Activated naive CD4-positive, alpha-beta T cell treated with anti-CD3 and anti-CD28 coated beads, Interleukin-2, amount 50 U/mL, for 72 hours (primary cell): Measurements from ENCODE around the gene HCFC2. TPM values are rescaled to one million over a fixed set of nuclear protein-coding genes. Genes with fewer than 3 reads are reported as not detected.
A peak's percentile ranks its signal among the peaks of the same experiment; 100 is the strongest.
"Not testable (repeated sequence)": the region's sequence is repeated elsewhere in the genome, so short reads cannot be mapped to it uniquely, and the experiment has no call there.

Source experiments
- ATAC-seq, 2 donors: fragments of 150-1000 bp; cut with Tn5 transposase; 2 replicates each; pipeline ENCODE4 v1.10.0; 2021; ENCODE audit warnings: mild to moderate bottlenecking in 2 of 2, moderate library complexity in 2 of 2
- DNase-seq, 2 donors: peaks; one replicate each; pipeline ENCODE4 v3.0.0; 2021 to 2022; ENCODE audit warnings: low spot score in 2 of 2
- H3K27ac Mint-ChIP-seq, 2 donors: one replicate each; pipeline ENCODE4 v1.8.0; 2022; ENCODE audit warnings: mild to moderate bottlenecking in 2 of 2, mixed read lengths in 2 of 2
- H3K36me3 Mint-ChIP-seq, 2 donors: one replicate each; pipeline ENCODE4 v1.8.0; 2022; ENCODE audit warnings: mixed read lengths in 2 of 2
- H3K9me3 Mint-ChIP-seq, 2 donors: one replicate each; pipeline ENCODE4 v1.8.0; 2022; ENCODE audit warnings: mixed read lengths in 2 of 2
- total RNA-seq, 2 donors: library from RNA; stranded (reverse); gene quantifications; one replicate each; pipeline ENCODE4 v1.2.3, GENCODE V29; 2022

Gene HCFC2
- total RNA-seq, 2 donors from 2014 or later, result 6.9 to 16.0 TPM

GRCh38 chr12:104094284-104094683 lies 30.0 kb downstream of the HCFC2 start:
- Mint-ChIP-seq H3K9me3 (no peaks in the 10 kb centered on the region), H3K36me3 (peaks cover 0 to 11% of the 10 kb centered on the region in 2 donors), H3K27ac (no peak overlapping the region)
- DNase-seq (no peak), ATAC-seq (no peak)

DNA sequence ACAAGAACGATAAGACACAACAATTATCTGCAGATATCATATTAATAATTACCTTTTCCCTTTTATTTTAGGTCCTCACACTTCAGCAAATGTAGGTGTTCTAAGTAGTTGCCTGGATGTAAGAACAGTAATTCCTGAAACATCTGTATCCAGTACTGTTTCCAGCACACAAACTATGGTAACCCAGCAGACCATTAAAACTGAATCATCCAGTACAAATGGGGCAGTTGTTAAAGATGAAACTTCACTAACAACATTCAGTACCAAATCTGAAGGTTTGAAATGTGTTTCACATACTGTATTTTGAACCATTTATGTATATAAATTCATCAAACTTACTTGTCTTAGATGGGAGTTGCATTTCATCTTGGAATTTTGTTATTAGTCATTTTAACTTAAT lies 31.0 kb downstream of the HCFC2 start:
- DNase-seq, result no peak
- Mint-ChIP-seq H3K27ac (no peak overlapping the region), H3K36me3 (peaks cover 0 to 11% of the 10 kb centered on the region in 2 donors), H3K9me3 (no peaks in the 10 kb centered on the region)
- peak in 1 of 2 donors; percentile 76 for ATAC-seq

GRCh38 chr12:104097954-104098353 lies 33.6 kb downstream of the HCFC2 start:
- Mint-ChIP-seq H3K27ac (no peak overlapping the region), H3K36me3 (peaks cover 0 to 11% of the 10 kb centered on the region in 2 donors), H3K9me3 (no peaks in the 10 kb centered on the region)
- DNase-seq (no peak), ATAC-seq (no peak)

- DNase-seq (no peak), ATAC-seq (no peak)
- Mint-ChIP-seq H3K27ac (no peak overlapping the region), H3K9me3 (no peaks in the 10 kb centered on the region), H3K36me3 (no peaks in the 10 kb centered on the region)
Observed at GRCh38 chr12:104105461-104105860, 41.1 kb downstream of the HCFC2 start.

- Mint-ChIP-seq H3K36me3 (no peaks in the 10 kb centered on the region), H3K27ac (no peak overlapping the region), H3K9me3 (no peaks in the 10 kb centered on the region)
- ATAC-seq (no peak), DNase-seq (no peak)
Observed at GRCh38 chr12:104106965-104107364, 42.6 kb downstream of the HCFC2 start.

DNA sequence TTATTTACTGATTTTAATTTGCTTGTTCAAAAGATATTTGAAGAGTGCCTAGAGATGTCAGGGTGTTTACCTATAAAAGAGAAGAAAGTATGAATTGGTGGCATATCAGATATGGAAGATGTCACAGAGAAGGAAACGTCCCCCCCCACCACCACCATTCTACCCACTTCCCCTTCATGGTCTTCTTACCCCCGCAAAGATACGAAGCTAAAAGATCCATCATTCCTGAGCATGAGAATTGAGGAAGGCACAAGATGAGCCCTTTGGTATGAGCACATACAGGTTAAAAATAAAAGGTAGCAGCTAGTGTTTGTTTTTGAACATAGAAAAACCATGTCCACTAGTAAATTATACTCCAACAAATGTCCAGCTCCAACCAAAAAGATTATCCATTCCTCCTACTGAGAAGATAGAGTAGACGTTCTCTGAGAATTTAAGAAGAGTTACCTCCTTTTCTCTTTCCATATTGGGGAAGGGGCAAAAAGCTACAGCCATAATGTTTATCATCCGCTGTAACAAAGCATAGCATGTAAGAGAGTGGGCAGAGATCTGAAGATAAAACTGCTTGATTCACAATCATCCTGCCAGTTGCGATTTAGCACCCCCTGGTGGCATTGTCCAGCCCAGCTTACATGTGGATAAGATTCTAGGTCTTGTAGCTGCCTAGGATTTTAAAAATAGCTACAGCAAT lies 44.6 kb downstream of the HCFC2 start:
- H3K27ac Mint-ChIP-seq, result no peak overlapping the region
- DNase-seq (peak; percentile 69 to 90), ATAC-seq (peak; percentile 91 to 94)
- no peaks in the 10 kb centered on the region for H3K9me3 Mint-ChIP-seq
- no peaks in the 10 kb centered on the region for H3K36me3 Mint-ChIP-seq

DNA sequence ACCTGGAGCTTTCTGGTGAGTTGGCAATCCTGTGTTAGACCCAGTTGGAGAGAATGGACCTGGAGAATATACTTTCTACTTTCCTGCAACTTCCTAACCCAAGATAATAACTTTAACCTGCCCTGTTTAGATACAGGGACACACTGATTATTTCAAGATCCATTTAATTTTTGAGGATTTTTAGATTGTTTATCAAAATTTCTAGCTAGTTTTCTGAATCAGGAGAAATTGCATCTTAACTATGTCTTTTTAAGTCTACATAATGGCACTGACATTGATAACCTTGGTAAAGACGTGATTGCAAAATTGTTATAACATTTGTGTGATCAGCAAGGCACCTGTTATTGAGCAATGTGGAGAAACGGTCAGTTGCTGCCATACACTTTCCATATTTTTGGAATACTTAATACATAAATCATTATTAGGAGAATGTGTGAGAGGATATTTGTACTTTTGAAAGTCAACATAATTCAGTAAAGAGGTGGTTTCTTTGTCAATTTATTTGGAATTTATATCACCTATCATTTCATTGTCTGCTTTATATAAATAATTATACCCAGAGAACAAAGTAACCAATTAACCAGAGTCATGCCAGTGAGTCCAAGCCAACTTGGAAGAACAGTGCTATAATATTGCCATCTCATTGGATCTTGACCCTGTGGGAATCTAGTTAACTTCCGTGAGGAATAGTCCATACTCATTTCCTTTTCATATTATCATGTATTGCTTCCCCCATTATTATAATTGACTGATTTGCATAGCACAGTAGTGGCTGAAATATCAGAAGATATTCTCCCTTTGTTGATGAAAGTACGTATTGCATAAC lies 45.3 kb downstream of the HCFC2 start:
- H3K9me3 Mint-ChIP-seq, result no peaks in the 10 kb centered on the region
- ATAC-seq (no peak), DNase-seq (no peak)
- H3K36me3 Mint-ChIP-seq, result no peaks in the 10 kb centered on the region
- peak overlapping the region in 1 of 2 donors; percentile 51 for H3K27ac Mint-ChIP-seq

GRCh38 chr12:104114834-104115586 lies 50.7 kb downstream of the HCFC2 start:
- H3K9me3 Mint-ChIP-seq, ATAC-seq, H3K36me3 Mint-ChIP-seq, DNase-seq, H3K27ac Mint-ChIP-seq: not testable (repeated sequence)

- ATAC-seq (no peak), DNase-seq (no peak)
- H3K9me3 Mint-ChIP-seq, result no peaks in the 10 kb centered on the region
- H3K27ac Mint-ChIP-seq, result no peak overlapping the region
- H3K36me3 Mint-ChIP-seq, result no peaks in the 10 kb centered on the region
Observed at GRCh38 chr12:104115587-104115975, 51.2 kb downstream of the HCFC2 start.

GRCh38 chr12:104121001-104121400 lies 56.7 kb downstream of the HCFC2 start:
- no peak overlapping the region for H3K27ac Mint-ChIP-seq
- ATAC-seq (no peak), DNase-seq (no peak)
- H3K36me3 Mint-ChIP-seq, result peaks cover 0 to 3% of the 10 kb centered on the region in 2 donors
- no peaks in the 10 kb centered on the region for H3K9me3 Mint-ChIP-seq

- no peak overlapping the region for H3K27ac Mint-ChIP-seq
- H3K36me3 Mint-ChIP-seq, result peaks cover 0 to 7% of the 10 kb centered on the region in 2 donors
- DNase-seq (no peak), ATAC-seq (no peak)
- no peaks in the 10 kb centered on the region for H3K9me3 Mint-ChIP-seq
Observed at GRCh38 chr12:104122298-104122697, 58.0 kb downstream of the HCFC2 start.

GRCh38 chr12:104126548-104126947 lies 62.2 kb downstream of the HCFC2 start:
- DNase-seq (no peak), ATAC-seq (no peak)
- Mint-ChIP-seq H3K27ac (peak overlapping the region in 1 of 2 donors; percentile 29), H3K9me3 (no peaks in the 10 kb centered on the region), H3K36me3 (peaks cover 0 to 14% of the 10 kb centered on the region in 2 donors)

GRCh38 chr12:104130760-104131159 lies 66.4 kb downstream of the HCFC2 start:
- ATAC-seq (no peak), DNase-seq (no peak)
- H3K36me3 Mint-ChIP-seq, result peaks cover 0 to 13% of the 10 kb centered on the region in 2 donors
- H3K27ac Mint-ChIP-seq, result no peak overlapping the region
- no peaks in the 10 kb centered on the region for H3K9me3 Mint-ChIP-seq

GRCh38 chr12:104131609-104132008 lies 67.3 kb downstream of the HCFC2 start:
- peaks cover 0 to 7% of the 10 kb centered on the region in 2 donors for H3K36me3 Mint-ChIP-seq
- ATAC-seq (no peak), DNase-seq (no peak)
- no peaks in the 10 kb centered on the region for H3K9me3 Mint-ChIP-seq
- no peak overlapping the region for H3K27ac Mint-ChIP-seq

GRCh38 chr12:104132351-104132956 lies 68.1 kb downstream of the HCFC2 start:
- Mint-ChIP-seq H3K9me3 (no peaks in the 10 kb centered on the region), H3K36me3 (peaks cover 0 to 7% of the 10 kb centered on the region in 2 donors), H3K27ac (no peak overlapping the region)
- DNase-seq (no peak), ATAC-seq (no peak)

DNA sequence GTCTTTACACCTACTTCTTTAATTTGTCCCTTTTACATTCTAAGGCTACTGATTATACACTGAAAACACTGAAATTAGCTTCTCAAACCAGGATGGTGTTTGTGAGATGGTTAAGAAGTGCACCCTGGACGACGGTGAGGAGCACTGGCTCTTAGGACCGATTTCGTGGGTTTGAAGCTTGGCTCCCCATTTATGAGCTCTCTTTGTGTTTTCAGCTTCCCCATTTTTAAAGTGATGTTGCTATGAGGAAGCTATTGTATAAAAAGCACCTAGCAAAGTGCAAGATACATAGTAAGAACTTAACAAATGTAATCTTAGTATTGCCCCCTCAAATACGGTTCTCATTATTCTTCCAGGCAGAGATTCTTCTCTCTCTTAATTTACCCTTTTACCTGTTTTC lies 69.0 kb downstream of the HCFC2 start:
- H3K9me3 Mint-ChIP-seq, result no peaks in the 10 kb centered on the region
- DNase-seq, result no peak
- no peak for ATAC-seq

GRCh38 chr12:104133866-104134265 lies 69.5 kb downstream of the HCFC2 start:
- peaks cover 0 to 7% of the 10 kb centered on the region in 2 donors for H3K36me3 Mint-ChIP-seq

More for the DNA sequence above, 69.0 kb downstream of the HCFC2 start:
- peaks cover 0 to 7% of the 10 kb centered on the region in 2 donors for H3K36me3 Mint-ChIP-seq
- no peak overlapping the region for H3K27ac Mint-ChIP-seq

More at GRCh38 chr12:104133866-104134265, 69.5 kb downstream of the HCFC2 start:
- DNase-seq (no peak), ATAC-seq (no peak)
- Mint-ChIP-seq H3K27ac (no peak overlapping the region), H3K9me3 (no peaks in the 10 kb centered on the region)
